Fibroblast of skin of scalp (primary cell): Measurements from ENCODE around the gene PDCD4.

Experiments
- DNase-seq: peaks from one replicate; pipeline ENCODE4 v3.0.0-alpha.2; 2013

Gene PDCD4

GRCh38 chr10:110919971-110920881 lies 48.5 kb downstream of the PDCD4 start:
- DNase-seq: peak; percentile 52

GRCh38 chr10:110923856-110924493 lies 52.2 kb downstream of the PDCD4 start:
- DNase-seq: no peak

GRCh38 chr10:110927461-110927860 lies 55.7 kb downstream of the PDCD4 start:
- no peak for DNase-seq

- DNase-seq: no peak
Observed at GRCh38 chr10:110931769-110932381, 60.1 kb downstream of the PDCD4 start.

- no peak for DNase-seq
Observed at GRCh38 chr10:110932505-110933180, 60.9 kb downstream of the PDCD4 start.

GRCh38 chr10:110936757-110937156 lies 65.0 kb downstream of the PDCD4 start:
- DNase-seq: no peak

GRCh38 chr10:110939419-110939818 lies 67.7 kb downstream of the PDCD4 start:
- no peak for DNase-seq

GRCh38 chr10:110944792-110945396 lies 73.2 kb downstream of the PDCD4 start:
- peak; percentile 65 for DNase-seq

- DNase-seq: no peak
Observed at GRCh38 chr10:110946496-110946895, 74.8 kb downstream of the PDCD4 start.

- peak; percentile 37 for DNase-seq
Observed at GRCh38 chr10:110947061-110947595, 75.4 kb downstream of the PDCD4 start.
